HEK293 (cell line): ENCODE results near the gene NOSIP.
A peak's percentile ranks its signal among the peaks of the same experiment; 100 is the strongest.

Experiments
- CTCF ChIA-PET: fragments of 350-600 bp; formaldehyde crosslinking; extraction: SDS; loops from one replicate; lab custom pipeline; 2021; ENCODE audit warnings: antibody characterized with exemption; lab: Yijun Ruan, JAX
- POLR2A ChIA-PET: fragments of 300-600 bp; formaldehyde crosslinking; extraction: SDS; loops from one replicate; lab custom pipeline; 2020; ENCODE audit warnings: antibody characterized with exemption, inconsistent platforms; lab: Yijun Ruan, JAX
- H3K27ac ChIP-seq: fragments of 200-500 bp; sonication (Bioruptor generic); 2 replicates; pipeline ENCODE4 v1.5.1; 2014; ENCODE audit warnings: low read depth, low read length, control low read depth, inconsistent platforms; ENCODE audit errors: extremely low read depth
- H3K36me3 ChIP-seq, 2 experiments: fragments of 200-500 bp in 1 of 2; sonication (Bioruptor generic) in 1 of 2; 1 replicate in 1 of 2; 2 replicates in 1 of 2; pipeline ENCODE4 v1.5.1; 2014 to 2017; ENCODE audit warnings: inconsistent platforms in 2 of 2, low read length in 2 of 2; ENCODE audit not compliant: control insufficient read depth in 2 of 2, insufficient read depth in 1 of 2
- H3K4me1 ChIP-seq: fragments of 200-500 bp; sonication (Bioruptor generic); 2 replicates; pipeline ENCODE4 v1.5.1; 2014; ENCODE audit warnings: mild to moderate bottlenecking, low read length, inconsistent platforms; ENCODE audit not compliant: control insufficient read depth, insufficient read depth
- H3K4me3 ChIP-seq: 2 replicates; pipeline ENCODE4 v1.5.1; 2011; ENCODE audit warnings: low read depth, mild to moderate bottlenecking, control low read depth, low read length, moderate library complexity
- H3K9me3 ChIP-seq: fragments of 200-500 bp; sonication (Bioruptor generic); 2 replicates; pipeline ENCODE4 v1.5.1; 2014; ENCODE audit warnings: low read depth, low read length, inconsistent platforms; ENCODE audit not compliant: control insufficient read depth, insufficient read depth
- BCL11B ChIP-seq: fragments of 450-650 bp; formaldehyde crosslinking; IDR thresholded peaks from 2 replicates; pipeline ENCODE4 v1.5.1; 2016; ENCODE audit warnings: low read depth, missing biosample characterization, missing genetic modification characterization
- EGR2 ChIP-seq: fragments of 450-650 bp; formaldehyde crosslinking; IDR thresholded peaks from 2 replicates; pipeline ENCODE4 v1.5.1; 2016; ENCODE audit warnings: low read depth, missing biosample characterization, missing genetic modification characterization
- GLI4 ChIP-seq: fragments of 450-650 bp; formaldehyde crosslinking; IDR thresholded peaks from 2 replicates; pipeline ENCODE4 v1.5.1; 2016; ENCODE audit warnings: missing biosample characterization, missing genetic modification characterization
- GLIS1 ChIP-seq: fragments of 450-650 bp; formaldehyde crosslinking; IDR thresholded peaks from 2 replicates; pipeline ENCODE4 v1.5.1; 2016; ENCODE audit warnings: missing biosample characterization, missing genetic modification characterization
- HIC1 ChIP-seq: fragments of 450-650 bp; formaldehyde crosslinking; IDR thresholded peaks from 2 replicates; pipeline ENCODE4 v1.5.1; 2016; ENCODE audit warnings: missing biosample characterization, missing genetic modification characterization
- HOXC10 ChIP-seq: sonication (generic); formaldehyde crosslinking; IDR thresholded peaks from 2 replicates; pipeline ENCODE4 v1.8.1; 2023; ENCODE audit warnings: mild to moderate bottlenecking, missing genetic modification reagents
- HOXD13 ChIP-seq: sonication (generic); formaldehyde crosslinking; IDR thresholded peaks from 2 replicates; pipeline ENCODE4 v1.8.0; 2022; ENCODE audit warnings: missing genetic modification reagents, borderline replicate concordance
- KLF8 ChIP-seq: fragments of 450-650 bp; formaldehyde crosslinking; IDR thresholded peaks from 2 replicates; pipeline ENCODE4 v1.5.1; 2016; ENCODE audit warnings: missing biosample characterization, missing genetic modification characterization
- MZF1 ChIP-seq: fragments of 450-650 bp; formaldehyde crosslinking; IDR thresholded peaks from 2 replicates; pipeline ENCODE4 v1.5.1; 2017; ENCODE audit warnings: missing biosample characterization, missing genetic modification characterization, borderline replicate concordance
- PRDM10 ChIP-seq: fragments of 450-650 bp; formaldehyde crosslinking; IDR thresholded peaks from 2 replicates; pipeline ENCODE4 v1.5.1; 2016; ENCODE audit warnings: missing biosample characterization, missing genetic modification characterization
- PRDM4 ChIP-seq: fragments of 450-650 bp; formaldehyde crosslinking; IDR thresholded peaks from 2 replicates; pipeline ENCODE4 v1.5.1; 2017; ENCODE audit warnings: missing biosample characterization, missing genetic modification characterization
- SETDB1 ChIP-seq: IDR thresholded peaks from one replicate; pipeline ENCODE4 v1.6.1; 2017; ENCODE audit warnings: mild to moderate bottlenecking, low read length, moderate library complexity, mixed read lengths; ENCODE audit not compliant: insufficient read length
- TRIM28 ChIP-seq: IDR thresholded peaks from 2 replicates; pipeline ENCODE4 v1.6.1; 2011; ENCODE audit warnings: low read length, control low read depth, borderline replicate concordance
- ZNF19 ChIP-seq: fragments of 450-650 bp; formaldehyde crosslinking; IDR thresholded peaks from 2 replicates; pipeline ENCODE4; 2016; ENCODE audit warnings: missing biosample characterization, missing genetic modification characterization, low read depth
- ZNF311 ChIP-seq: fragments of 450-650 bp; formaldehyde crosslinking; IDR thresholded peaks from 2 replicates; pipeline ENCODE4 v1.5.1; 2017; ENCODE audit warnings: missing biosample characterization, missing genetic modification characterization, borderline replicate concordance
- ZNF350 ChIP-seq: fragments of 450-650 bp; formaldehyde crosslinking; IDR thresholded peaks from 2 replicates; pipeline ENCODE4 v1.5.0; 2017; ENCODE audit warnings: missing biosample characterization, mild to moderate bottlenecking, missing genetic modification characterization
- ZNF366 ChIP-seq: fragments of 450-650 bp; formaldehyde crosslinking; conservative IDR thresholded peaks from 2 replicates; pipeline ENCODE4 v1.5.1; 2016; ENCODE audit warnings: missing biosample characterization, missing genetic modification characterization
- ZNF473 ChIP-seq: fragments of 450-650 bp; formaldehyde crosslinking; IDR thresholded peaks from 2 replicates; pipeline ENCODE4 v1.5.1; 2017; ENCODE audit warnings: missing biosample characterization, missing genetic modification characterization
- ZNF548 ChIP-seq: fragments of 450-650 bp; formaldehyde crosslinking; IDR thresholded peaks from 2 replicates; pipeline ENCODE4 v1.5.1; 2016; ENCODE audit warnings: missing biosample characterization, missing genetic modification characterization
- ZNF549 ChIP-seq: fragments of 450-650 bp; IDR thresholded peaks from 2 replicates; pipeline ENCODE4 v1.5.1; 2018; ENCODE audit warnings: missing biosample characterization, missing genetic modification characterization, mild to moderate bottlenecking, inconsistent platforms, moderate library complexity
- ZNF639 ChIP-seq: fragments of 450-650 bp; formaldehyde crosslinking; IDR thresholded peaks from 2 replicates; pipeline ENCODE4 v1.5.1; 2016; ENCODE audit warnings: missing biosample characterization, missing genetic modification characterization
- ZNF660 ChIP-seq: fragments of 450-650 bp; IDR thresholded peaks from 2 replicates; pipeline ENCODE4 v1.5.1; 2018; ENCODE audit warnings: missing biosample characterization, mild to moderate bottlenecking, missing genetic modification characterization
- ZNF670 ChIP-seq: fragments of 450-650 bp; formaldehyde crosslinking; IDR thresholded peaks from 2 replicates; pipeline ENCODE4 v1.5.1; 2016; ENCODE audit warnings: missing biosample characterization, missing genetic modification characterization, low read depth
- ZNF777 ChIP-seq: fragments of 450-650 bp; formaldehyde crosslinking; IDR thresholded peaks from 2 replicates; pipeline ENCODE4 v1.5.1; 2017; ENCODE audit warnings: missing biosample characterization, missing genetic modification characterization, borderline replicate concordance
- ZNF785 ChIP-seq: fragments of 450-650 bp; formaldehyde crosslinking; IDR thresholded peaks from 2 replicates; pipeline ENCODE4 v1.5.1; 2016; ENCODE audit warnings: missing biosample characterization, missing genetic modification characterization

NOSIP gene

GRCh38 chr19:49590971-49591730 lies 10.8 kb upstream of the NOSIP start, which contains the start of gene PRR12 (continued):
- peak; percentile 63 for TF ChIP-seq PRDM10
- no peak for TF ChIP-seq ZNF366 (tag by site-specific recombination)
- no peak for TF ChIP-seq ZNF548
- TF ChIP-seq ZNF660 (tag by site-specific recombination), result no peak

- ChIA-PET POLR2A (interaction anchor here (0.6 to 7.1 kb wide), 17 partner anchors 9 to 279 kb away, joined by 3 to 124 read pairs (median 4); partner anchors contain the start of genes ALDH16A1, IRF3, NOSIP and PRMT1), CTCF (interaction anchor here (0.6 to 1.3 kb wide), 5 partner anchors 21 to 138 kb away, joined by 3 read pairs; partner anchors contain the start of gene FLT3LG)
- H3K4me1 ChIP-seq, result peaks cover 7% of the 10 kb centered on the region
- peak overlapping the region; percentile 99 for H3K27ac ChIP-seq
- peak overlapping the region; percentile 82 for H3K4me3 ChIP-seq
- H3K9me3 ChIP-seq, result no peaks in the 10 kb centered on the region
- peaks cover 14 to 17% of the 10 kb centered on the region in 2 experiments for H3K36me3 ChIP-seq
- TF ChIP-seq KLF8 (tag by site-specific recombination) (peak; percentile 57; the same call in 1 of the 2 replicates), GLIS1 (tag by site-specific recombination) (peak; percentile 23; the same call in 1 of the 2 replicates), EGR2 (tag by site-specific recombination) (no peak), ZNF639 (tag by site-specific recombination) (no peak), ZNF19 (tag by site-specific recombination) (no peak), ZNF777 (no peak), ZNF670 (tag by site-specific recombination) (no peak), GLI4 (no peak), HOXC10 (0 out of 2 replicates have a peak, but pooled peaks have one; percentile 49), BCL11B (tag by site-specific recombination) (peak; percentile 91), SETDB1 (no peak), ZNF350 (tag by site-specific recombination) (no peak), HIC1 (tag by site-specific recombination) (peak; percentile 66; the same call in 1 of the 2 replicates), ZNF549 (tag by site-specific recombination) (no peak), ZNF785 (tag by site-specific recombination) (no peak), PRDM4 (tag by site-specific recombination) (peak; percentile 16; the same call in 1 of the 2 replicates), MZF1 (tag by site-specific recombination) (peak; percentile 59; the same call in 1 of the 2 replicates), HOXD13 (no peak), TRIM28 (no peak), ZNF311 (tag by site-specific recombination) (no peak), ZNF473 (no peak)
These were observed 10.0 kb upstream of the NOSIP start for GRCh38 chr19:49590071-49590970.
